Glutamatergic neuron (in vitro differentiated cells): Measurements from ENCODE around the gene ECPAS. TPM values are rescaled to one million over a fixed set of nuclear protein-coding genes. Genes with fewer than 3 reads are reported as not detected.
"Not testable (repeated sequence)": the region's sequence is repeated elsewhere in the genome, so short reads cannot be mapped to it uniquely, and the experiment has no call there.

Source experiments
- DNase-seq: peaks from one replicate; pipeline ENCODE4 v3.0.0; 2022
- H3K27ac Mint-ChIP-seq: one replicate; pipeline ENCODE4 v1.8.0; 2020; ENCODE audit warnings: mild to moderate bottlenecking, mixed read lengths, inconsistent platforms; ENCODE audit not compliant: unreplicated experiment
- H3K27me3 Mint-ChIP-seq: one replicate; pipeline ENCODE4 v1.8.0; 2020; ENCODE audit warnings: mild to moderate bottlenecking, moderate library complexity, mixed read lengths, inconsistent platforms; ENCODE audit not compliant: unreplicated experiment
- H3K36me3 Mint-ChIP-seq: one replicate; pipeline ENCODE4 v1.8.0; 2020; ENCODE audit warnings: mild to moderate bottlenecking, mixed read lengths, inconsistent platforms; ENCODE audit not compliant: unreplicated experiment
- H3K4me1 Mint-ChIP-seq: one replicate; pipeline ENCODE4 v1.8.0; 2020; ENCODE audit warnings: mild to moderate bottlenecking, low read depth, mixed read lengths, inconsistent platforms; ENCODE audit not compliant: unreplicated experiment
- H3K4me3 Mint-ChIP-seq: one replicate; pipeline ENCODE4 v1.8.0; 2020; ENCODE audit warnings: mild to moderate bottlenecking, mixed read lengths, inconsistent platforms; ENCODE audit not compliant: unreplicated experiment
- H3K9me3 Mint-ChIP-seq: one replicate; pipeline ENCODE4 v1.8.0; 2020; ENCODE audit warnings: mild to moderate bottlenecking, moderate library complexity, mixed read lengths, inconsistent platforms; ENCODE audit not compliant: unreplicated experiment
- total RNA-seq: library from RNA; stranded (reverse); fragmentation: NEBNext Ultra II Directional; extraction: Animal tissue kit (Norgen Biotek cat#: 25700); gene quantifications from one replicate; pipeline ENCODE4 v1.2.1, GENCODE V29; 2021; ENCODE audit not compliant: unreplicated experiment
- TF ChIP-seq, protein P1 (sequence below): fragments of 200-600 bp; sonication (generic); IDR thresholded peaks from one replicate; pipeline ENCODE4 v1.5.0; 2021; ENCODE audit not compliant: partially characterized antibody, unreplicated experiment

Gene ECPAS
- total RNA-seq, 1 donor from 2014 or later = 53.5 TPM

DNA sequence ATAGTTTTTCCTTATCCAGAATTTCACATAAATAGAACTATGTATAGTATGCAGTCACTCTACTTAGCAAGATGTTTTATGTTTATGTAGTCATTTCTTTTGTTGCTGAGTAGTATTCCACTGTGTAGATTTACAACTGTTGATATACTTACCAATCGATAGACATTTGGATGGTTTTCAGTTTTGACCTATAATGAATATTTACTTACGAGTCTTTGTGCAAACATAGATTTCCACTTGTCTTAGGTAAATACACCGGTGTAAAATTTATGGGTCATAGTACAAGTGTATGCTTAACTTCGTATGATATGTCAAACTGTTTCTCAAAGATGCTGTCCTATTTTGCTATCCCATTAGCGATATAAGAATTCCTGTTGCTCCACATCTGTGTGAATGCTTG, 134.4 kb downstream of the ECPAS start:
- Mint-ChIP-seq H3K4me1 (no peaks in the 10 kb centered on the region), H3K9me3 (peaks cover 1% of the 10 kb centered on the region), H3K4me3 (no peak overlapping the region), H3K27ac (no peak overlapping the region), H3K36me3 (no peaks in the 10 kb centered on the region), H3K27me3 (no peaks in the 10 kb centered on the region)
- DNase-seq = no peak
- TF ChIP-seq, protein P1, sequence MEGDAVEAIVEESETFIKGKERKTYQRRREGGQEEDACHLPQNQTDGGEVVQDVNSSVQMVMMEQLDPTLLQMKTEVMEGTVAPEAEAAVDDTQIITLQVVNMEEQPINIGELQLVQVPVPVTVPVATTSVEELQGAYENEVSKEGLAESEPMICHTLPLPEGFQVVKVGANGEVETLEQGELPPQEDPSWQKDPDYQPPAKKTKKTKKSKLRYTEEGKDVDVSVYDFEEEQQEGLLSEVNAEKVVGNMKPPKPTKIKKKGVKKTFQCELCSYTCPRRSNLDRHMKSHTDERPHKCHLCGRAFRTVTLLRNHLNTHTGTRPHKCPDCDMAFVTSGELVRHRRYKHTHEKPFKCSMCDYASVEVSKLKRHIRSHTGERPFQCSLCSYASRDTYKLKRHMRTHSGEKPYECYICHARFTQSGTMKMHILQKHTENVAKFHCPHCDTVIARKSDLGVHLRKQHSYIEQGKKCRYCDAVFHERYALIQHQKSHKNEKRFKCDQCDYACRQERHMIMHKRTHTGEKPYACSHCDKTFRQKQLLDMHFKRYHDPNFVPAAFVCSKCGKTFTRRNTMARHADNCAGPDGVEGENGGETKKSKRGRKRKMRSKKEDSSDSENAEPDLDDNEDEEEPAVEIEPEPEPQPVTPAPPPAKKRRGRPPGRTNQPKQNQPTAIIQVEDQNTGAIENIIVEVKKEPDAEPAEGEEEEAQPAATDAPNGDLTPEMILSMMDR = no peak

GRCh38 chr9:111348821-111349271, 135.3 kb downstream of the ECPAS start:
- Mint-ChIP-seq H3K27ac (no peak overlapping the region), H3K4me3 (no peak overlapping the region), H3K36me3 (no peaks in the 10 kb centered on the region), H3K9me3 (peaks cover 1% of the 10 kb centered on the region), H3K4me1 (no peaks in the 10 kb centered on the region), H3K27me3 (no peaks in the 10 kb centered on the region)
- no peak for DNase-seq
- TF ChIP-seq, protein P1 = no peak

GRCh38 chr9:111334318-111334863, 149.8 kb downstream of the ECPAS start:
- not testable (repeated sequence) for H3K4me1 Mint-ChIP-seq, DNase-seq, H3K9me3 Mint-ChIP-seq, H3K27me3 Mint-ChIP-seq, H3K36me3 Mint-ChIP-seq, H3K27ac Mint-ChIP-seq, H3K4me3 Mint-ChIP-seq

DNA sequence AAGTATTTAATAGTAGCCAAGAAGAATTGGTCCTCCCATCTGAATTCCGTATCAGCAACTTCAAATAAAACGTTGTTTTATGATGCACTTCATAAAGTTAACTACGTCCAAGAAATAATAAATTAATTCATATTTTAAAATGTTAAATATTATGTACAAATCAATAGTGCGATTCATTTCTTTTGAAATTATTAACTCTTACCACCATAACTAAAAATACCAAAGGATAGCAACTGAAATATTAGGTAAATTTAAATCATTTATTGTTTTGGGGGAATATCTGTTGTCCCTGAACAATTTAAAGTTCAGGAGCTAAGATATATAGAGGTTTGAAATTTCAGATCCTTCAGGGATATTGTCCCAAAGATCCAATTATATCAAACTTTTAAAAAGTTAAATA, 154.1 kb downstream of the ECPAS start, which contains the start of gene OR2K2:
Gene OR2K2 (minus strand): TSS at position 101 of the 400 bp plus-strand sequence. CDS start 1,791 bp downstream, outside the sequence.
- TF ChIP-seq, protein P1 = no peak
- no peaks in the 10 kb centered on the region for H3K36me3 Mint-ChIP-seq
- DNase-seq = no peak
- H3K27ac Mint-ChIP-seq = no peak within 1 kb of the TSS
- no peaks in the 10 kb centered on the region for H3K4me1 Mint-ChIP-seq
- peaks cover 2% of the 10 kb centered on the region for H3K27me3 Mint-ChIP-seq
- H3K4me3 Mint-ChIP-seq = no peak within 1 kb of the TSS
- no peaks in the 10 kb centered on the region for H3K9me3 Mint-ChIP-seq

DNA sequence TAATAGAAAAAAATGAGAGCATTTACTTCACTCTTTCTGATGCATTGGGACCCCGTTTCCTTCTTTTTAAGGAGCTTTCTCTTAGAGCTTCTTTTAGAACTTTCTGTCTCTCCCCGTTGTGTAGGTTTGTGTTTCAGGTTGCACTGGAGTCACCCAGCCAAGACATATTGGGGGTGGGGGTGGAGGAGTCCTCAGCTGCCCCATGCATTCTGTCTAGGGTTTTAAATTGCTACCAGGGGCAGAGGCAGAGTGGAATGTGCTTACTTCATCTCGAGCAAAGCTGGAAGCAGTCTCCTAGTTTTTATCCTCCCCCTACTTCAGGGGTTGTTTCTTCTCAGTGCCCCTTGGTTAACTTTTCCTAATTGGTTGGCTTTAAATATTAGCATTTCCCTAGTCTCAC, 163.6 kb downstream of the ECPAS start:
- H3K4me3 Mint-ChIP-seq = no peak overlapping the region
- no peaks in the 10 kb centered on the region for H3K4me1 Mint-ChIP-seq
- no peaks in the 10 kb centered on the region for H3K27me3 Mint-ChIP-seq
- no peak for DNase-seq
- no peak overlapping the region for H3K27ac Mint-ChIP-seq
- TF ChIP-seq, protein P1 = no peak
- H3K36me3 Mint-ChIP-seq = no peaks in the 10 kb centered on the region
- no peaks in the 10 kb centered on the region for H3K9me3 Mint-ChIP-seq

- DNase-seq = no peak
- TF ChIP-seq, protein P1 = no peak
- H3K27me3 Mint-ChIP-seq = no peaks in the 10 kb centered on the region
- no peaks in the 10 kb centered on the region for H3K9me3 Mint-ChIP-seq
- no peaks in the 10 kb centered on the region for H3K4me1 Mint-ChIP-seq
- H3K4me3 Mint-ChIP-seq = no peak overlapping the region
- H3K27ac Mint-ChIP-seq = no peak overlapping the region
- H3K36me3 Mint-ChIP-seq = no peaks in the 10 kb centered on the region
Observed at GRCh38 chr9:111316796-111317195, 167.4 kb downstream of the ECPAS start.
